ENCODE data around the gene MYH4.

Gene MYH4

GRCh38 chr17:10396524-10397163 is 72.7 kb downstream of the MYH4 start:
- TF ChIP-seq SPI1 (IDR thresholded peaks at IDR 0.05; ENCODE audit: borderline replicate concordance, low read depth) (no peak), POLR2AphosphoS5 (IDR thresholded peaks at IDR 0.05; ENCODE audit: low read depth) (no peak), REST (IDR thresholded peaks at IDR 0.05; ENCODE audit: insufficient replicate concordance, low read depth) (no peak), GABPA (IDR thresholded peaks at IDR 0.05; ENCODE audit: low read depth) (no peak), CTCF (IDR thresholded peaks at IDR 0.05; ENCODE audit: insufficient read depth, low read length) (no peak)
- H3K27ac ChIP-seq (replicated peaks) = no peak overlapping the region
- H3K27me3 ChIP-seq (ENCODE audit: insufficient read depth, poor library complexity, severe bottlenecking) = no peaks in the 10 kb centered on the region
- no peak overlapping the region for H3K4me3 ChIP-seq (replicated peaks; ENCODE audit: insufficient read depth, low read length)
- no peak for DNase-seq (ENCODE audit: low read depth in 1 of 2, low spot score in 1 of 2)

GRCh38 chr17:10394201-10394887 is 75.0 kb downstream of the MYH4 start:
- TF ChIP-seq CTCF (IDR thresholded peaks at IDR 0.05; ENCODE audit: insufficient read depth, low read length) (no peak), GABPA (IDR thresholded peaks at IDR 0.05; ENCODE audit: low read depth) (no peak), POLR2AphosphoS5 (IDR thresholded peaks at IDR 0.05; ENCODE audit: low read depth) (no peak), SPI1 (IDR thresholded peaks at IDR 0.05; ENCODE audit: borderline replicate concordance, low read depth) (no peak), REST (IDR thresholded peaks at IDR 0.05; ENCODE audit: insufficient replicate concordance, low read depth) (no peak)
- Histone ChIP-seq H3K27me3 (ENCODE audit: insufficient read depth, poor library complexity, severe bottlenecking) (no peaks in the 10 kb centered on the region), H3K4me3 (replicated peaks; ENCODE audit: insufficient read depth, low read length) (no peak overlapping the region), H3K27ac (replicated peaks) (no peak overlapping the region)
- DNase-seq (ENCODE audit: low read depth in 1 of 2, low spot score in 1 of 2) = no peak

All from HL-60 (cell line).